Astrocyte of the cerebellum (primary cell): ENCODE data around the gene BSDC1.
A peak's percentile ranks its signal among the peaks of the same experiment; 100 is the strongest.
"Not testable (repeated sequence)": the region's sequence is repeated elsewhere in the genome, so short reads cannot be mapped to it uniquely, and the experiment has no call there.

Experiments used
- DNase-seq: peaks from one replicate; pipeline ENCODE4 v3.0.0-alpha.2; 2011; ENCODE audit warnings: low read depth
- H3K4me3 ChIP-seq: 2 replicates; pipeline ENCODE4 v1.5.1; 2011; ENCODE audit warnings: mild to moderate bottlenecking, low read depth, low read length, moderate library complexity
- in situ Hi-C: cut with HindIII; loops from 2 replicates; pipeline ENCODE4 v1.10.0; 2017; ENCODE audit warnings: low sequenced_read_pairs
- TF ChIP-seq, protein P1 (sequence below): IDR thresholded peaks from 2 replicates; pipeline ENCODE4 v1.5.1; 2012; ENCODE audit warnings: low read length, low read depth, moderate library complexity, mild to moderate bottlenecking; ENCODE audit errors: missing control alignments

BSDC1 gene

DNA sequence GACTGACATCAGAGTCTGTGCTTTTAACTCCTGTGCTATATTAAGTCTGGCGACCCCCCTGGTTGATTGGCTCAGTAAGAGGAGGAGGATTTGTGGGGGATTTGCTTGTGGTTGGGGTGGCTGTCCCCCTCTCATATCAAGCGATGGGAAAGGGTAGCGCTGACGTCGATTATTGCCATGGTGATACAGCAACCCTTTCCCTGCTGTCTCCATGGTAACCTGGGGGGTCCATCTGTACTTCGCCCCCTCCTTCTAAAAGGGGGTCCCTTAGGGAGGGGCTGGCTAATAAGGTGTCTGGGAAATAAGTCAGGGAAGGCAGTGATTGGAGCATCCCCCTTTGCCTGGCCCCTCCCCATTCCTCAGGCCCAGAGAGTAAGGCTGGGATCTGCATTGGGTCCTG is 36.6 kb downstream of the BSDC1 start:
- in situ Hi-C loops: no loop called here
- TF ChIP-seq, protein P1, sequence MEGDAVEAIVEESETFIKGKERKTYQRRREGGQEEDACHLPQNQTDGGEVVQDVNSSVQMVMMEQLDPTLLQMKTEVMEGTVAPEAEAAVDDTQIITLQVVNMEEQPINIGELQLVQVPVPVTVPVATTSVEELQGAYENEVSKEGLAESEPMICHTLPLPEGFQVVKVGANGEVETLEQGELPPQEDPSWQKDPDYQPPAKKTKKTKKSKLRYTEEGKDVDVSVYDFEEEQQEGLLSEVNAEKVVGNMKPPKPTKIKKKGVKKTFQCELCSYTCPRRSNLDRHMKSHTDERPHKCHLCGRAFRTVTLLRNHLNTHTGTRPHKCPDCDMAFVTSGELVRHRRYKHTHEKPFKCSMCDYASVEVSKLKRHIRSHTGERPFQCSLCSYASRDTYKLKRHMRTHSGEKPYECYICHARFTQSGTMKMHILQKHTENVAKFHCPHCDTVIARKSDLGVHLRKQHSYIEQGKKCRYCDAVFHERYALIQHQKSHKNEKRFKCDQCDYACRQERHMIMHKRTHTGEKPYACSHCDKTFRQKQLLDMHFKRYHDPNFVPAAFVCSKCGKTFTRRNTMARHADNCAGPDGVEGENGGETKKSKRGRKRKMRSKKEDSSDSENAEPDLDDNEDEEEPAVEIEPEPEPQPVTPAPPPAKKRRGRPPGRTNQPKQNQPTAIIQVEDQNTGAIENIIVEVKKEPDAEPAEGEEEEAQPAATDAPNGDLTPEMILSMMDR: no peak
- no peak overlapping the region for H3K4me3 ChIP-seq
- no peak for DNase-seq

DNA sequence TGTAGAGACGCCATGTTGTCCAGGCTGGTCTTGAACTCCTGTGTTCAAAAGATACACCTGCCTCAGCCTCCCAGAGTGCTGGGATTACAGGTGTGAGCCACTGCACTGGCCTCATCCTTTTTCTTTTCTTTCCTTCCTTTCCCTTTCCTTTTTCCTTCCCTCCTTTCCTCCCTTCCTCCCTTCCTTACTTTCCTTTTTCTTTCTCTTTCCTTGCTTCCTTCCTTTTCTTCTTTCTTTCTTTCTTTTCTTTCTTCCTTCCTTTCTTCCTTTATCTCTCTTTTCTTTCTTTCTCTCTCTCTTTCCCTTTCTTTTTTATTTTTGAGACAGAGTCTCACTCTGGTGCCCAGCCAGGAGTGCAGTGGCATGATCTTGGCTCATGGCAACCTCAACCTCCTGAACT is 37.8 kb downstream of the BSDC1 start:
- in situ Hi-C loops: no loop called here
- TF ChIP-seq, protein P1: no peak
- DNase-seq: no peak
- H3K4me3 ChIP-seq: no peak overlapping the region

DNA sequence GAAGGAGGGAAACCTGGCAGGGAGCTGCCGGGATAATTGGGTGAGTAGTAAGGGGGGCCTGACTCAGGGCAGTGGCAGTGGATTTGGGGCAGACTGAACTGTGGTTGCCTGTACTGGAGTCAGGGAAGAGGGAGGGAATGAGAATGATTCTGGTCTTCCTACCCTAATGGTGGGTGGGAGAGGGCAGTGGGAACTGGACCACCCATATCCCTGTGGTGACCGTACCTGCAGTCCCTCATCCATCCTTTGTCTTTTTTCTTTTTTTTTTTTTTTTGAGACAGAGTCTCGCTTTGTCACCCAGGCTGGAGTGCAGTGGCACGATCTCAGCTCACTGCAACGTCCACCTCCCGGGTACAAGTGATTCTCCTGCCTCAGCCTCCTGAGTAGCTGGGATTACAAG is 38.5 kb downstream of the BSDC1 start:
- in situ Hi-C loops, DNase-seq, H3K4me3 ChIP-seq: not testable (repeated sequence)

DNA sequence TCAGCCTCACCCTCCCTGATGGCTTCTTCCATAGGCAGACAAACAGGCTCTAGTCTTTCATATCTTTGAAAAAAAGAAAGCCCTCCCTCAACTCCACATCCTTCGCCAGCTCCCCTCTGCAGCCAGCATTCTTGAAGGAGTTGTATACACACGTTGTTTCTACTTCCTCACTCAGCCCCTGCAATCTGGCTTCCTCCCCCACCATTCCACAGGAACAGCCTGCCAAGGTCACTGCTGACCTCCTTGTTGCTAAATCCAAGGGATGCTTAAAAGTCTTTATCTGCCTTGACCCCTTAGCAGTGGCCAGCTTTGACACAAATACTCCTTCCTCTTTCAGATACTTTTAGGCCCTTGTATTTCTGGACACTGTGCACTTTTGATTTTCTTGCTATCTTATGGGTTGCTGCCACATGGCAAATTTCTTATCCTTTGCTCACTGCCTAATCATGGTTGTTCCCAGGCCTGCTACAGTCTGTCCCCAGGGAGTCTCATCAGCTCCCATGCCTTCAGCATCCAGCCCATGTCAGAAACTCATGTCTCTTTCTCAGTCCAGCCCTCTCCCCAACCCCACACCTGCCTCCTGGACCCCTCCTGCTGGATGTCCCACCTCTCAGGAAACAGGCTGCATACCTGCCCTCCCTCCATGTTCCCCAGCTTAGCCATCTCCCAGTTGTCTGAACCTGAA is 40.2 kb downstream of the BSDC1 start:
- in situ Hi-C loops: no loop called here
- TF ChIP-seq, protein P1: no peak
- no peak overlapping the region for H3K4me3 ChIP-seq
- DNase-seq: no peak

DNA sequence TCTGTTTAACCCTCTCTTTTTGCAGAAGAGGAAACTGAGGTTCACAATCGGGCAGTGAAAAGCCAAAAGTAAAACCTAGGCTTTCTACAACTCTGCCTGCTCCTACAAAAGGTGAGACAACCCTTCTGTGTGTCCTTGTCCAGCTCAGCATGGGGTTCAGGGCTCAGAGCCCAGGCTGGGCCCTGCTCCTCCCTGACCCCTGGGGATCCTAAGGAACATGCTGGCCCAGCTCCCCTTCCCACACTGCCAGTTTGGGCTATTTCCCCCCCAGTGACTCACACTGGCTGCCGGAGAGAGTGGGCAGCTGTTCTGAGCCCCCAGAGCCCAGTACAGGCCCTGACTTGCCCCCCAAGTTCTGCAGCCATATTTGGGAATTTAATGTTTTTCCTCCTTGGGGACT is 40.8 kb downstream of the BSDC1 start:
- DNase-seq: no peak
- in situ Hi-C loops: no loop called here
- no peak overlapping the region for H3K4me3 ChIP-seq
- TF ChIP-seq, protein P1: no peak

DNA sequence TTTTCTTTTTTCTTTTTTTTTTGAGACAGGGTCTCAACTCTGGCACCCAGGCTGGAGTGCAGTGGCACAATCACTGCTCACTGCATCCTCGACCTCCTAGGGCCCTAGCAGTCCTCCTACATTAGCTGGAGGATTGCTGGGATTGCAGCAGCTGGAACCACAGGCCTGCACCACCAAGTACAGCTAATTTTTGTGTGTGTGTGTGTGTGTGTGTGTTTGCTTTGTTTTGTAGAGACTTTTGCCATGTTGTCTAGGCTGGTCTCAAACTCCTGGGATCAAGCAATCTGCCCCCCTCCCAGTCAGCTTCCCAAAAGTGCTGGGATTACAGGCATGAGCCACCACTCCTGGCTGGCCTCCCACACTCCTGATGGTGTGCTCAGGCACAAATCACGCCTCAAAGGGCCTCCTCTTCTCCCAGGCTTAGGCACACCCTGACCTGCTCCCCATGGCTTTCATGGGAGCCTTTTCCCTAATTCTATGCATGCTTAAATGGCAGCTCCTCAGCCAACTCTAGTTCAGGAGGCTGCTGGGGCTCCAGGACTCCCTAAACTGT is 41.3 kb downstream of the BSDC1 start:
- DNase-seq: no peak
- in situ Hi-C loops: no loop called here
- H3K4me3 ChIP-seq: no peak overlapping the region
- TF ChIP-seq, protein P1: no peak

DNA sequence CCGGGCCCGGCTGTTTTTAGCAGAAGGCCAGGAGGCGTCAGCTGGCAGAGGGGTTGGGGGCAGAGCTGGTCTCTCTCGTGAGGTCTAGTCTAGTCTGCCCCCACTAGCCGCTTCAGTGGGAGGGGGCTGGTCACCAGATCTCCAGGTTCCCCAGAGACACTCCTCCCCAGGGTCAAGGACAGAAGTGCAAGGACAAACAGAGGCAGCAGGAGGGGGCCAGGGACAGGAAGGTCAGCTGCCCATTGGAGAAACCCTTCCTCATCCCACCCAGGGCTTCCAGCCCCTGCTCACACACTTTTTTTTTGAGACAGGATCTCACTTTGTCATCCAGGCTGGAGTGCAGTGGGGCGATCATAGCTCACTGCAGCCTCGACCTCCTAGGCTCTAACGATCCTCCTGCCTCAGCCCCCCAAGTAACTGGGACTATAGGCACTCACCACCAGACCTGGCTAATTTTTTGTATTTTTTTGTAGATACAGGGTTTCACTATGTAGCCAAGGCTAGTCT is 41.9 kb downstream of the BSDC1 start:
- in situ Hi-C loops: no loop called here
- DNase-seq: no peak
- TF ChIP-seq, protein P1: no peak
- H3K4me3 ChIP-seq: peak overlapping the region; percentile 56
